CD4-positive, alpha-beta memory T cell (primary cell): ENCODE measurements around the gene HOXA5. TPM values are rescaled to one million over a fixed set of nuclear protein-coding genes. Genes with fewer than 3 reads are reported as not detected.

ENCODE experiments used
- CTCF ChIA-PET: fragments of 350-600 bp; sonication (Branson Sonifier 250); formaldehyde crosslinking; loops from one replicate; lab custom pipeline; 2021; ENCODE audit warnings: inconsistent platforms; ENCODE audit not compliant: partially characterized antibody; lab: Charles Lee
- POLR2A ChIA-PET: fragments of 350-600 bp; sonication (Branson Sonifier 250); formaldehyde crosslinking; loops from one replicate; lab custom pipeline; 2021; ENCODE audit not compliant: partially characterized antibody; lab: Charles Lee
- DNase-seq, 5 donors: peaks; one replicate each; pipeline versions ENCODE4 v3.0.0 to v3.0.0-alpha.2; 2020 to 2022; ENCODE audit warnings: mixed read lengths in 1 of 5
- H3K27ac ChIP-seq: one replicate; pipeline ENCODE4 v1.7.0; 2013; ENCODE audit warnings: low read depth, low read length
- H3K27me3 ChIP-seq: 2 replicates; pipeline ENCODE4 v1.7.0; 2013; ENCODE audit warnings: mild to moderate bottlenecking, low read length, moderate library complexity; ENCODE audit not compliant: insufficient read depth
- H3K36me3 ChIP-seq: 2 replicates; pipeline ENCODE4 v1.7.0; 2013; ENCODE audit warnings: mild to moderate bottlenecking, low read length, moderate library complexity; ENCODE audit not compliant: insufficient read depth
- H3K4me1 ChIP-seq: 2 replicates; pipeline ENCODE4 v1.7.0; 2013; ENCODE audit warnings: mild to moderate bottlenecking, low read length, moderate library complexity; ENCODE audit not compliant: insufficient read depth
- H3K4me3 ChIP-seq, 2 donors: one replicate each; pipeline ENCODE4 v1.7.0; 2013; ENCODE audit warnings: low read length in 2 of 2, mild to moderate bottlenecking in 1 of 2
- H3K9me3 ChIP-seq, 2 donors: one replicate each; pipeline ENCODE4 v1.7.0; 2013; ENCODE audit warnings: low read length in 2 of 2, control low read depth in 1 of 2; ENCODE audit not compliant: control insufficient read depth in 1 of 2
- H3K27ac Mint-ChIP-seq, 7 donors: one replicate each; pipeline ENCODE4 v1.8.0; 2020 to 2021; ENCODE audit warnings: mixed read lengths in 7 of 7, mild to moderate bottlenecking in 6 of 7, inconsistent platforms in 3 of 7, moderate library complexity in 3 of 7
- H3K27me3 Mint-ChIP-seq, 2 donors: one replicate each; pipeline ENCODE4 v1.8.0; 2020 to 2021; ENCODE audit warnings: mixed read lengths in 2 of 2
- H3K36me3 Mint-ChIP-seq, 2 donors: one replicate each; pipeline ENCODE4 v1.8.0; 2020 to 2021; ENCODE audit warnings: mixed read lengths in 2 of 2, inconsistent platforms in 1 of 2, mild to moderate bottlenecking in 1 of 2
- H3K4me1 Mint-ChIP-seq, 4 donors: one replicate each; pipeline ENCODE4 v1.8.0; 2020 to 2021; ENCODE audit warnings: mixed read lengths in 4 of 4, mild to moderate bottlenecking in 1 of 4
- H3K4me3 Mint-ChIP-seq, 8 donors: one replicate each; pipeline ENCODE4 v1.8.0; 2020 to 2021; ENCODE audit warnings: mixed read lengths in 8 of 8, mild to moderate bottlenecking in 7 of 8, moderate library complexity in 6 of 8, inconsistent platforms in 3 of 8
- H3K9me3 Mint-ChIP-seq, 8 donors: one replicate each; pipeline ENCODE4 v1.8.0; 2020 to 2021; ENCODE audit warnings: mixed read lengths in 8 of 8, mild to moderate bottlenecking in 5 of 8, inconsistent platforms in 3 of 8, moderate library complexity in 1 of 8
- intact Hi-C: fragments of 100-400 bp; cut with micrococcal nuclease; formaldehyde crosslinking; loops from one replicate; pipeline ENCODE4 v1.15.1; 2023
- polyA plus RNA-seq, 2 donors: library from polyadenylated mRNA; unstranded; fragments of 300-500 nt; fragmentation: Illumina TruSeq; gene quantifications; one replicate each; pipeline ENCODE4 v1.2.3, GENCODE V29; 2021
- total RNA-seq, 2 experiments: library from RNA; stranded (reverse); gene quantifications; one replicate each; pipeline ENCODE4 v1.2.3, GENCODE V29; 2021

Gene HOXA5
- total and polyA plus RNA-seq, 4 experiments from 2014 or later = not detected

- Mint-ChIP-seq H3K27ac (peak overlapping the region in 2 of 7 donors; percentile 13 to 70), H3K27me3 (peaks cover 40 to 61% of the 10 kb centered on the region in 2 donors), H3K9me3 (peaks cover 0 to 3% (median 0%) of the 10 kb centered on the region in 8 donors), H3K36me3 (peaks cover 18 to 30% of the 10 kb centered on the region in 2 donors), H3K4me1 (peaks cover 18 to 58% (median 36%) of the 10 kb centered on the region in 4 donors), H3K4me3 (peak overlapping the region; percentile 86 to 96 (median 93))
- Histone ChIP-seq H3K9me3 (no peaks in the 10 kb centered on the region), H3K27me3 (peaks cover 21% of the 10 kb centered on the region), H3K27ac (no peak overlapping the region), H3K4me3 (no peak overlapping the region), H3K36me3 (no peaks in the 10 kb centered on the region), H3K4me1 (peaks cover 31% of the 10 kb centered on the region)
- POLR2A ChIA-PET = interaction anchor here (1.9 kb wide), 1 partner anchor 33 kb away, joined by 6 read pairs; the partner anchor contains the start of gene HOXA4
- no peak for DNase-seq
- CTCF ChIA-PET = interaction anchor here (1.4 kb wide), 1 partner anchor 12 kb away, joined by 4 read pairs; no protein-coding TSS in a partner anchor
- intact Hi-C loops = loop anchor here (5.0 kb wide), 1 partner anchor 64 kb away; no protein-coding TSS in a partner anchor
Measured at GRCh38 chr7:27097686-27098577, 45.5 kb downstream of the HOXA5 start.

- no peaks in the 10 kb centered on the region for H3K9me3 ChIP-seq
- H3K27ac Mint-ChIP-seq = peak overlapping the region in 5 of 7 donors; percentile 15 to 76 (median 42)
- DNase-seq = no peak
- H3K27ac ChIP-seq = peak overlapping the region; percentile 36
- peaks cover 18 to 30% of the 10 kb centered on the region in 2 donors for H3K36me3 Mint-ChIP-seq
- H3K4me3 Mint-ChIP-seq = peak overlapping the region; percentile 86 to 96 (median 93)
- peak overlapping the region; percentile 73 to 84 for H3K4me3 ChIP-seq
- peaks cover 13% of the 10 kb centered on the region for H3K27me3 ChIP-seq
- POLR2A ChIA-PET = interaction anchor here (1.1 to 1.9 kb wide), 2 partner anchors 34 to 233 kb away, joined by 4 to 6 read pairs; partner anchors contain the start of genes HOXA4 and SKAP2
- peaks cover 13 to 49% (median 30%) of the 10 kb centered on the region in 4 donors for H3K4me1 Mint-ChIP-seq
- peaks cover 23% of the 10 kb centered on the region for H3K4me1 ChIP-seq
- CTCF ChIA-PET = interaction anchor here (1.4 kb wide), 1 partner anchor 11 kb away, joined by 4 read pairs; no protein-coding TSS in a partner anchor
- H3K9me3 Mint-ChIP-seq = peaks cover 0 to 3% (median 0%) of the 10 kb centered on the region in 8 donors
- H3K36me3 ChIP-seq = no peaks in the 10 kb centered on the region
- intact Hi-C loops = loop anchor here (1.0 to 5.0 kb wide), 2 partner anchors 65 to 233 kb away; partner anchors contain the start of gene SKAP2
- peaks cover 35 to 61% of the 10 kb centered on the region in 2 donors for H3K27me3 Mint-ChIP-seq
Measured at GRCh38 chr7:27096768-27097514, 46.5 kb downstream of the HOXA5 start.

- intact Hi-C loops = loop anchor here (1.0 to 5.0 kb wide), 2 partner anchors 66 to 232 kb away; partner anchors contain the start of gene SKAP2
- peaks cover 5% of the 10 kb centered on the region for H3K27me3 ChIP-seq
- ChIA-PET POLR2A (interaction anchor here (1.1 to 1.9 kb wide), 2 partner anchors 35 to 232 kb away, joined by 4 to 6 read pairs; partner anchors contain the start of genes HOXA4 and SKAP2), CTCF (interaction anchor here (1.4 kb wide), 1 partner anchor 10 kb away, joined by 4 read pairs; no protein-coding TSS in a partner anchor)
- DNase-seq = peak; percentile 71 to 81 (median 74)
- peaks cover 23% of the 10 kb centered on the region for H3K4me1 ChIP-seq
- H3K27me3 Mint-ChIP-seq = peaks cover 33 to 61% of the 10 kb centered on the region in 2 donors
- peak within 1 kb of the TSS; percentile 86 to 96 (median 93) for H3K4me3 Mint-ChIP-seq
- H3K27ac ChIP-seq = peak within 1 kb of the TSS; percentile 36
- peaks cover 16 to 24% of the 10 kb centered on the region in 2 donors for H3K36me3 Mint-ChIP-seq
- no peaks in the 10 kb centered on the region for H3K9me3 ChIP-seq
- H3K9me3 Mint-ChIP-seq = peaks cover 0 to 3% (median 0%) of the 10 kb centered on the region in 8 donors
- H3K36me3 ChIP-seq = no peaks in the 10 kb centered on the region
- peak within 1 kb of the TSS; percentile 73 to 84 for H3K4me3 ChIP-seq
- peaks cover 11 to 46% (median 28%) of the 10 kb centered on the region in 4 donors for H3K4me1 Mint-ChIP-seq
- H3K27ac Mint-ChIP-seq = peak within 1 kb of the TSS; percentile 67 to 90 (median 87)
Measured at GRCh38 chr7:27095897-27096767, 47.3 kb downstream of the HOXA5 start, which contains the start of gene HOXA1. TSS of gene HOXA1 (minus strand) at chr7:27096000. CDS start at chr7:27095912, 88 bp downstream.

GRCh38 chr7:27095050-27095896 lies 48.2 kb downstream of the HOXA5 start:
- Histone ChIP-seq H3K4me3 (peak overlapping the region in 1 of 2 donors; percentile 84), H3K9me3 (no peaks in the 10 kb centered on the region), H3K27ac (no peak overlapping the region), H3K27me3 (peaks cover 3% of the 10 kb centered on the region), H3K36me3 (no peaks in the 10 kb centered on the region), H3K4me1 (peaks cover 23% of the 10 kb centered on the region)
- Mint-ChIP-seq H3K27me3 (peaks cover 40 to 62% of the 10 kb centered on the region in 2 donors), H3K27ac (peak overlapping the region in 6 of 7 donors; percentile 11 to 90 (median 71)), H3K4me1 (peaks cover 11 to 46% (median 28%) of the 10 kb centered on the region in 4 donors), H3K4me3 (peak overlapping the region; percentile 86 to 96 (median 93)), H3K9me3 (peaks cover 0 to 3% (median 0%) of the 10 kb centered on the region in 8 donors), H3K36me3 (peaks cover 12 to 15% of the 10 kb centered on the region in 2 donors)
- ChIA-PET POLR2A (no interaction called here), CTCF (interaction anchor here (1.2 kb wide), 1 partner anchor 412 kb away, joined by 3 read pairs; no protein-coding TSS in a partner anchor)
- intact Hi-C loops = loop anchor here (5.0 kb wide), 1 partner anchor 67 kb away; no protein-coding TSS in a partner anchor
- peak in 1 of 5 donors; percentile 12 for DNase-seq

- H3K9me3 ChIP-seq = no peaks in the 10 kb centered on the region
- peaks cover 11 to 44% (median 27%) of the 10 kb centered on the region in 4 donors for H3K4me1 Mint-ChIP-seq
- ChIA-PET CTCF (interaction anchor here (1.2 kb wide), 1 partner anchor 411 kb away, joined by 3 read pairs; no protein-coding TSS in a partner anchor), POLR2A (no interaction called here)
- H3K4me1 ChIP-seq = peaks cover 23% of the 10 kb centered on the region
- H3K27ac ChIP-seq = no peak overlapping the region
- H3K27me3 Mint-ChIP-seq = peaks cover 45 to 67% of the 10 kb centered on the region in 2 donors
- peaks cover 7 to 10% of the 10 kb centered on the region in 2 donors for H3K36me3 Mint-ChIP-seq
- H3K27ac Mint-ChIP-seq = peak overlapping the region in 3 of 7 donors; percentile 5 to 75 (median 31)
- no peaks in the 10 kb centered on the region for H3K36me3 ChIP-seq
- peaks cover 3% of the 10 kb centered on the region for H3K27me3 ChIP-seq
- intact Hi-C loops = loop anchor here (5.0 kb wide), 1 partner anchor 68 kb away; no protein-coding TSS in a partner anchor
- DNase-seq = no peak
- H3K4me3 Mint-ChIP-seq = peak overlapping the region; percentile 61 to 96 (median 93)
- H3K9me3 Mint-ChIP-seq = peaks cover 0 to 1% (median 0%) of the 10 kb centered on the region in 8 donors
- H3K4me3 ChIP-seq = no peak overlapping the region
Measured at GRCh38 chr7:27094304-27095049, 49.0 kb downstream of the HOXA5 start.
